ENCODE results near the gene ADAD2. TPM values are rescaled to one million over a fixed set of nuclear protein-coding genes. Genes with fewer than 3 reads are reported as not detected.

The ADAD2 gene
- total and polyA plus RNA-seq, 10 of the 15 experiments (the other 5 are each of a cell fraction or from before 2014, with no cell fraction given), result 0.44 to 0.68 (median 0.51) TPM; not detected in 7

- Histone ChIP-seq H3K79me2 (ENCODE audit: control insufficient read depth, insufficient read depth, low read length) (no peaks in the 10 kb centered on the region), H3K36me3 (ENCODE audit: control insufficient read depth in 2 of 2, insufficient read depth in 2 of 2, low read length in 1 of 2) (no peaks in the 10 kb centered on the region), H3K9me3 (replicated peaks; ENCODE audit: control insufficient read depth, insufficient read depth, low read length) (no peaks in the 10 kb centered on the region), H3K27ac (ENCODE audit: control insufficient read depth, insufficient read depth) (no peak overlapping the region), H4K20me1 (ENCODE audit: control insufficient read depth, insufficient read depth) (no peaks in the 10 kb centered on the region), H3K9ac (ENCODE audit: control insufficient read depth, insufficient read depth, low read length) (no peak overlapping the region), H3K4me1 (ENCODE audit: control insufficient read depth, insufficient read depth, low read length) (no peaks in the 10 kb centered on the region), H3K4me2 (ENCODE audit: control insufficient read depth, insufficient read depth) (no peak overlapping the region), H2AFZ (ENCODE audit: control insufficient read depth, low read depth, low read length) (no peak overlapping the region), H3K4me3 (no peak overlapping the region), H3K27me3 (replicated peaks in 1 of 2; ENCODE audit: control insufficient read depth in 2 of 2, insufficient read depth in 2 of 2, low read length in 1 of 2) (peaks cover 0 to 1% of the 10 kb centered on the region in 2 experiments; a peak in 2 of 4 replicates)
- 34% methylated on average over 3 of the region's 3 CpGs for WGBS (ENCODE audit: insufficient coverage, insufficient replicate concordance, low lambda C conversion rate, missing lambda C conversion rate)
- SMC1A ChIA-PET (ENCODE audit: uncharacterized antibody, unreplicated experiment), result no interaction called here
- TF ChIP-seq NFYB (IDR thresholded peaks at IDR 0.05; ENCODE audit: insufficient read depth, low read depth, low read length) (no peak), ZNF622 (IDR thresholded peaks at IDR 0.05) (no peak), HSF1 (IDR thresholded peaks at IDR 0.05; ENCODE audit: low read depth, low read length) (no peak), NR2C1 (IDR thresholded peaks at IDR 0.05) (no peak), POLR2AphosphoS2 (IDR thresholded peaks at IDR 0.05; ENCODE audit: low read depth, low read length) (no peak)
- intact Hi-C loops (cut with micrococcal nuclease; ENCODE audit: unreplicated experiment) (no loop called here), in situ Hi-C loops (cut with MboI) (no loop called here)
- CTCF ChIA-PET, result interaction anchor here (0.6 kb wide), 1 partner anchor 502 kb away, joined by 3 read pairs; no protein-coding TSS in a partner anchor
- no TSS peak for BruUV-seq (replicated peaks)
- FAIRE-seq (no peak), DNase-seq (ENCODE audit: low read depth, low spot score) (no peak), ATAC-seq (no peak)
- RAD21 ChIA-PET (ENCODE audit: unreplicated experiment), result no interaction called here
- POLR2A ChIA-PET, result no interaction called here
These were observed 34.2 kb downstream of the ADAD2 start for GRCh38 chr16:84225126-84225525.

GRCh38 chr16:84225571-84225970 lies 34.6 kb downstream of the ADAD2 start:
- Histone ChIP-seq H3K9me3 (replicated peaks; ENCODE audit: control insufficient read depth, insufficient read depth, low read length) (no peaks in the 10 kb centered on the region), H3K27ac (ENCODE audit: control insufficient read depth, insufficient read depth) (no peak overlapping the region), H2AFZ (ENCODE audit: control insufficient read depth, low read depth, low read length) (no peak overlapping the region), H3K4me3 (no peak overlapping the region), H3K27me3 (replicated peaks in 1 of 2; ENCODE audit: control insufficient read depth in 2 of 2, insufficient read depth in 2 of 2, low read length in 1 of 2) (peaks cover 0 to 1% of the 10 kb centered on the region in 2 experiments; a peak in 2 of 4 replicates), H3K36me3 (ENCODE audit: control insufficient read depth in 2 of 2, insufficient read depth in 2 of 2, low read length in 1 of 2) (no peaks in the 10 kb centered on the region), H3K9ac (ENCODE audit: control insufficient read depth, insufficient read depth, low read length) (no peak overlapping the region), H3K4me2 (ENCODE audit: control insufficient read depth, insufficient read depth) (no peak overlapping the region), H3K4me1 (ENCODE audit: control insufficient read depth, insufficient read depth, low read length) (no peaks in the 10 kb centered on the region), H4K20me1 (ENCODE audit: control insufficient read depth, insufficient read depth) (no peaks in the 10 kb centered on the region), H3K79me2 (ENCODE audit: control insufficient read depth, insufficient read depth, low read length) (no peaks in the 10 kb centered on the region)
- 26% methylated on average over 7 of the region's 7 CpGs for WGBS (ENCODE audit: insufficient coverage, insufficient replicate concordance, low lambda C conversion rate, missing lambda C conversion rate)
- ChIA-PET SMC1A (ENCODE audit: uncharacterized antibody, unreplicated experiment) (no interaction called here), CTCF (interaction anchor here (0.6 kb wide), 1 partner anchor 501 kb away, joined by 3 read pairs; no protein-coding TSS in a partner anchor), RAD21 (ENCODE audit: unreplicated experiment) (no interaction called here), POLR2A (no interaction called here)
- no TSS peak for BruUV-seq (replicated peaks)
- in situ Hi-C loops (cut with MboI) (no loop called here), intact Hi-C loops (cut with micrococcal nuclease; ENCODE audit: unreplicated experiment) (no loop called here)
- ATAC-seq (no peak), DNase-seq (ENCODE audit: low read depth, low spot score) (no peak), FAIRE-seq (no peak)
- no peak for TF ChIP-seq IRF5 (IDR thresholded peaks at IDR 0.05; ENCODE audit: borderline replicate concordance)
- TF ChIP-seq ZBTB33 (IDR thresholded peaks at IDR 0.05), result no peak
- TF ChIP-seq TBL1XR1 (IDR thresholded peaks at IDR 0.05; ENCODE audit: low read depth, low read length), result no peak
- no peak for TF ChIP-seq RAD21 (IDR thresholded peaks at IDR 0.05; ENCODE audit: insufficient read depth, low read depth, low read length)
- no peak for TF ChIP-seq ETV6 (conservative IDR thresholded peaks at IDR 0.05 in 1 of 2, IDR thresholded peaks at IDR 0.05 in 1 of 2; ENCODE audit: borderline replicate concordance in 1 of 2, low read depth in 1 of 2)
- TF ChIP-seq NR2C1 (IDR thresholded peaks at IDR 0.05), result no peak

Measured in GM12878 (cell line).